ENCODE data around the gene ABCF3. TPM values are rescaled to one million over a fixed set of nuclear protein-coding genes. Genes with fewer than 3 reads are reported as not detected.
A peak's percentile ranks its signal among the peaks of the same experiment; 100 is the strongest.

Gene ABCF3
- total and polyA plus RNA-seq, 2 of the 13 experiments (the other 11 are each of a cell fraction or from before 2014, with no cell fraction given): 38.8 to 46.5 TPM

DNA sequence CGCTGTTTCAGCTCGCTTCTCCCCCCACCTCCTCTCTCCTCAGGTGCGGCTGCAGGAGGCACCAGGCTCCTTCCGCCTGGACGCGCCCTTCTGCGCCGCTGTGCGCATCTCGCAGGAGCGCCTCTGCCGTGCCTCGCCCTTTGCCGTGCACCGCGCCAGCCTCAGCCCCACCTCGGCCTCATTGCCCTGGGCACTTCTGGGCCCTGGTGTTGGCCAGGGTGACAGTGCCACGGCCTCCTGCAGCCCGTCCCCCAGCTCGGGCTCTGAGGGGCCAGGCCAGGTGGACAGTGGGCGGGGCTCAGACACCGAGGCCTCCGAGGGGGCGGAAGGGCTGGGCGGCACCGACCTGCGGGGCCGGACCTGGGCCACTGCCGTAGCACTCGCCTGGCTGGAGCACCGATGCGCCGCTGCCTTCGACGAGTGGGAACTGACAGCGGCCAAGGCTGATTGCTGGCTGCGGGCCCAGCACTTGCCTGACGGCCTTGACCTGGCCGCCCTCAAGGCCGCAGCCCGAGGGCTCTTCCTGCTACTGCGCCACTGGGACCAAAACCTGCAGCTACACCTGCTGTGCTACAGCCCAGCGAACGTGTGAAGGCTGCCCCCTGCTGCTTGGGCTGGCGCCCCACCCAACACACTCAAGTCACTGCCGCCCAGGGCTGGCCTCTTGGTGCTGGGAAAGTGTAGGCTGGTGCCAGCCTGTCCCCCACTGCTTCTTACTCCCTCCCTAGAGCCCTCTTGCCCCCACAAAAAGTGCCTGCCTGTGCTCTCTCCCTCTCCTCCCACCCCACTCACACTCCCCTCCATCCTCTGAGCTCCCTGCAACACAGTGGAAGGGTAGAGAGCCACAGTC, 55.7 kb downstream of the ABCF3 start (continued):
- TF ChIP-seq GZF1 (CRISPR knock-in tag; IDR thresholded peaks at IDR 0.05): no peak
- peak; percentile 95 for TF ChIP-seq NFKB2 (CRISPR knock-in tag; IDR thresholded peaks at IDR 0.05; ENCODE audit: borderline replicate concordance)
- peak; percentile 93 for TF ChIP-seq HOXA5 (CRISPR knock-in tag; IDR thresholded peaks at IDR 0.05)
- peak; percentile 55; the same call in 1 of the 2 replicates for TF ChIP-seq ZNF672 (CRISPR knock-in tag; IDR thresholded peaks at IDR 0.05)
- no peak for TF ChIP-seq STAT5B (CRISPR knock-in tag; IDR thresholded peaks at IDR 0.05)
- TF ChIP-seq ELF4 (CRISPR knock-in tag; IDR thresholded peaks at IDR 0.05; ENCODE audit: borderline replicate concordance): 0 out of 2 replicates have a peak, but pooled peaks have one; percentile 28
- TF ChIP-seq, protein P1, sequence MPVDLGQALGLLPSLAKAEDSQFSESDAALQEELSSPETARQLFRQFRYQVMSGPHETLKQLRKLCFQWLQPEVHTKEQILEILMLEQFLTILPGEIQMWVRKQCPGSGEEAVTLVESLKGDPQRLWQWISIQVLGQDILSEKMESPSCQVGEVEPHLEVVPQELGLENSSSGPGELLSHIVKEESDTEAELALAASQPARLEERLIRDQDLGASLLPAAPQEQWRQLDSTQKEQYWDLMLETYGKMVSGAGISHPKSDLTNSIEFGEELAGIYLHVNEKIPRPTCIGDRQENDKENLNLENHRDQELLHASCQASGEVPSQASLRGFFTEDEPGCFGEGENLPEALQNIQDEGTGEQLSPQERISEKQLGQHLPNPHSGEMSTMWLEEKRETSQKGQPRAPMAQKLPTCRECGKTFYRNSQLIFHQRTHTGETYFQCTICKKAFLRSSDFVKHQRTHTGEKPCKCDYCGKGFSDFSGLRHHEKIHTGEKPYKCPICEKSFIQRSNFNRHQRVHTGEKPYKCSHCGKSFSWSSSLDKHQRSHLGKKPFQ (CRISPR knock-in tag; IDR thresholded peaks at IDR 0.05; ENCODE audit: insufficient replicate concordance): peak; percentile 89
- peak; percentile 47; the same call in 1 of the 2 replicates for TF ChIP-seq ZNF562 (CRISPR knock-in tag; IDR thresholded peaks at IDR 0.05; ENCODE audit: borderline replicate concordance)
- TF ChIP-seq NFRKB (IDR thresholded peaks at IDR 0.05): no peak
- no peak for TF ChIP-seq CHD2 (IDR thresholded peaks at IDR 0.05; ENCODE audit: low read depth, low read length)
- TF ChIP-seq, protein P2, sequence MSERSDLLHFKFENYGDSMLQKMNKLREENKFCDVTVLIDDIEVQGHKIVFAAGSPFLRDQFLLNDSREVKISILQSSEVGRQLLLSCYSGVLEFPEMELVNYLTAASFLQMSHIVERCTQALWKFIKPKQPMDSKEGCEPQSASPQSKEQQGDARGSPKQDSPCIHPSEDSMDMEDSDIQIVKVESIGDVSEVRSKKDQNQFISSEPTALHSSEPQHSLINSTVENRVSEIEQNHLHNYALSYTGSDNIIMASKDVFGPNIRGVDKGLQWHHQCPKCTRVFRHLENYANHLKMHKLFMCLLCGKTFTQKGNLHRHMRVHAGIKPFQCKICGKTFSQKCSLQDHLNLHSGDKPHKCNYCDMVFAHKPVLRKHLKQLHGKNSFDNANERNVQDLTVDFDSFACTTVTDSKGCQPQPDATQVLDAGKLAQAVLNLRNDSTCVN (CRISPR knock-in tag; IDR thresholded peaks at IDR 0.05; ENCODE audit: borderline replicate concordance): no peak; the same call in 1 of the 2 replicates
- TF ChIP-seq RFX5 (IDR thresholded peaks at IDR 0.05; ENCODE audit: low read depth, low read length): no peak; the same call in 1 of the 2 replicates
- no peak for TF ChIP-seq HES4 (CRISPR knock-in tag; IDR thresholded peaks at IDR 0.05; ENCODE audit: borderline replicate concordance)
- TF ChIP-seq, protein P3, sequence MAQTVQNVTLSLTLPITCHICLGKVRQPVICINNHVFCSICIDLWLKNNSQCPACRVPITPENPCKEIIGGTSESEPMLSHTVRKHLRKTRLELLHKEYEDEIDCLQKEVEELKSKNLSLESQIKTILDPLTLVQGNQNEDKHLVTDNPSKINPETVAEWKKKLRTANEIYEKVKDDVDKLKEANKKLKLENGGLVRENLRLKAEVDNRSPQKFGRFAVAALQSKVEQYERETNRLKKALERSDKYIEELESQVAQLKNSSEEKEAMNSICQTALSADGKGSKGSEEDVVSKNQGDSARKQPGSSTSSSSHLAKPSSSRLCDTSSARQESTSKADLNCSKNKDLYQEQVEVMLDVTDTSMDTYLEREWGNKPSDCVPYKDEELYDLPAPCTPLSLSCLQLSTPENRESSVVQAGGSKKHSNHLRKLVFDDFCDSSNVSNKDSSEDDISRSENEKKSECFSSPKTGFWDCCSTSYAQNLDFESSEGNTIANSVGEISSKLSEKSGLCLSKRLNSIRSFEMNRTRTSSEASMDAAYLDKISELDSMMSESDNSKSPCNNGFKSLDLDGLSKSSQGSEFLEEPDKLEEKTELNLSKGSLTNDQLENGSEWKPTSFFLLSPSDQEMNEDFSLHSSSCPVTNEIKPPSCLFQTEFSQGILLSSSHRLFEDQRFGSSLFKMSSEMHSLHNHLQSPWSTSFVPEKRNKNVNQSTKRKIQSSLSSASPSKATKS (CRISPR knock-in tag; IDR thresholded peaks at IDR 0.05): no peak
- TF ChIP-seq FOXA3 (CRISPR knock-in tag; IDR thresholded peaks at IDR 0.05): peak; percentile 77

All from HepG2 (cell line).